ENCODE results near the gene DNMT3A. TPM values are rescaled to one million over a fixed set of nuclear protein-coding genes. Genes with fewer than 3 reads are reported as not detected.
A peak's percentile ranks its signal among the peaks of the same experiment; 100 is the strongest.

Gene DNMT3A
- total and polyA plus RNA-seq, 2 experiments from 2014 or later = 47.2 to 80.4 TPM

GRCh38 chr2:25362049-25362433 is 20.3 kb upstream of the DNMT3A start:
- peaks cover 29% of the 10 kb centered on the region for H3K27me3 Mint-ChIP-seq (ENCODE audit: insufficient read depth, low read depth, poor library complexity)
- peak; percentile 96 for ATAC-seq
- peak; percentile 96 for DNase-seq (ENCODE audit: low spot score)

More at GRCh38 chr2:25362049-25362433, 20.3 kb upstream of the DNMT3A start:
- Histone ChIP-seq H3K4me3 (peak overlapping the region; percentile 49), H3F3A (replicated peaks; ENCODE audit: low read depth) (no peaks in the 10 kb centered on the region), H3K9me2 (ENCODE audit: insufficient read depth) (no peaks in the 10 kb centered on the region), H3K4me2 (peak overlapping the region; percentile 42), H4K20me1 (replicated peaks; ENCODE audit: insufficient read depth) (no peaks in the 10 kb centered on the region), H3K79me2 (replicated peaks; ENCODE audit: insufficient read depth) (no peaks in the 10 kb centered on the region), H3K27me3 (ENCODE audit: insufficient read depth) (peaks cover 19% of the 10 kb centered on the region), H3K27ac (ENCODE audit: low read depth) (no peak overlapping the region), H2AFZ (peak overlapping the region; percentile 74), H3K36me3 (ENCODE audit: insufficient read depth) (no peaks in the 10 kb centered on the region), H3K4me1 (ENCODE audit: insufficient read depth) (peaks cover 4% of the 10 kb centered on the region)
- TF ChIP-seq CTCF (conservative IDR thresholded peaks at IDR 0.05; ENCODE audit: low read depth in 2 of 2) = peak; percentile 91 to 94
- no peak for TF ChIP-seq NANOG (IDR thresholded peaks at IDR 0.05; ENCODE audit: borderline replicate concordance)
- no peak for TF ChIP-seq ZNF331 (CRISPR knock-in tag; IDR thresholded peaks at IDR 0.05; ENCODE audit: low read depth)
- TF ChIP-seq REST (IDR thresholded peaks at IDR 0.05; ENCODE audit: unreplicated experiment) = no peak
- TF ChIP-seq JUNB (IDR thresholded peaks at IDR 0.05; ENCODE audit: unreplicated experiment) = no peak
- TF ChIP-seq STAT1 (IDR thresholded peaks at IDR 0.05; ENCODE audit: unreplicated experiment) = no peak
- TF ChIP-seq POLR2AphosphoS5 (IDR thresholded peaks at IDR 0.05; ENCODE audit: low read depth) = peak; percentile 43; the same call in 1 of the 2 replicates
- no peak for TF ChIP-seq EZH2 (IDR thresholded peaks at IDR 0.05; ENCODE audit: low read depth, unreplicated experiment)
- H3K27ac Mint-ChIP-seq = no peak overlapping the region
- no peaks in the 10 kb centered on the region for H3K36me3 Mint-ChIP-seq (ENCODE audit: low read depth)
- peak overlapping the region; percentile 14; the same call in 2 of the 3 replicates for H3K4me3 Mint-ChIP-seq
- H3K9me3 Mint-ChIP-seq = no peaks in the 10 kb centered on the region; the same call in 2 of the 3 replicates
- H3K4me1 Mint-ChIP-seq = peaks cover 10% of the 10 kb centered on the region

Measured in GM23338 (cell line).